Peyer's patch (tissue), 4 donors: ENCODE measurements around the gene ETFA.

ENCODE experiments used
- POLR2A ChIP-seq, 2 donors: fragments of 450-650 bp; IDR thresholded peaks; one replicate each; pipeline ENCODE4 v1.5.1; 2017; ENCODE audit warnings: antibody characterized with exemption in 2 of 2, mild to moderate bottlenecking in 2 of 2, moderate library complexity in 2 of 2
- TF ChIP-seq, protein P1 (sequence below), 6 experiments: fragments of 450-650 bp in 4 of 6; fragments of 200-600 bp in 2 of 6; sonication (generic) in 1 of 6; IDR thresholded peaks; one replicate each; pipeline ENCODE4 v1.5.1; 2017 to 2019; ENCODE audit warnings: antibody characterized with exemption in 6 of 6, mild to moderate bottlenecking in 3 of 6, moderate library complexity in 1 of 6

GRCh38 chr15:76200083-76200465 lies 111.2 kb downstream of the ETFA start:
- TF ChIP-seq, protein P1, sequence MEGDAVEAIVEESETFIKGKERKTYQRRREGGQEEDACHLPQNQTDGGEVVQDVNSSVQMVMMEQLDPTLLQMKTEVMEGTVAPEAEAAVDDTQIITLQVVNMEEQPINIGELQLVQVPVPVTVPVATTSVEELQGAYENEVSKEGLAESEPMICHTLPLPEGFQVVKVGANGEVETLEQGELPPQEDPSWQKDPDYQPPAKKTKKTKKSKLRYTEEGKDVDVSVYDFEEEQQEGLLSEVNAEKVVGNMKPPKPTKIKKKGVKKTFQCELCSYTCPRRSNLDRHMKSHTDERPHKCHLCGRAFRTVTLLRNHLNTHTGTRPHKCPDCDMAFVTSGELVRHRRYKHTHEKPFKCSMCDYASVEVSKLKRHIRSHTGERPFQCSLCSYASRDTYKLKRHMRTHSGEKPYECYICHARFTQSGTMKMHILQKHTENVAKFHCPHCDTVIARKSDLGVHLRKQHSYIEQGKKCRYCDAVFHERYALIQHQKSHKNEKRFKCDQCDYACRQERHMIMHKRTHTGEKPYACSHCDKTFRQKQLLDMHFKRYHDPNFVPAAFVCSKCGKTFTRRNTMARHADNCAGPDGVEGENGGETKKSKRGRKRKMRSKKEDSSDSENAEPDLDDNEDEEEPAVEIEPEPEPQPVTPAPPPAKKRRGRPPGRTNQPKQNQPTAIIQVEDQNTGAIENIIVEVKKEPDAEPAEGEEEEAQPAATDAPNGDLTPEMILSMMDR (IDR thresholded peaks at IDR 0.05) = no peak
- TF ChIP-seq POLR2A (IDR thresholded peaks at IDR 0.05) = no peak
